Cardiac muscle cell (in vitro differentiated cells and primary cell): Measurements from ENCODE around the gene SLC12A9. TPM values are rescaled to one million over a fixed set of nuclear protein-coding genes. Genes with fewer than 3 reads are reported as not detected.
A peak's percentile ranks its signal among the peaks of the same experiment; 100 is the strongest.

ENCODE experiments used
- DNase-seq, 2 donors: peaks; one replicate each; pipeline versions ENCODE4 v3.0.0 to v3.0.0-alpha.2; 2010 to 2017; ENCODE audit warnings: low read depth in 1 of 2, low spot score in 1 of 2
- H3K27ac ChIP-seq: fragments of 200-600 bp; sonication (generic); 2 replicates; pipeline ENCODE4 v1.5.1; 2016
- H3K27me3 ChIP-seq: fragments of 200-600 bp; sonication (generic); 2 replicates; pipeline ENCODE4 v1.6.0; 2016; ENCODE audit warnings: control low read depth
- H3K36me3 ChIP-seq: fragments of 200-600 bp; sonication (generic); 2 replicates; pipeline ENCODE4 v1.5.1; 2016; ENCODE audit warnings: control low read depth
- H3K4me1 ChIP-seq: fragments of 200-600 bp; sonication (generic); 2 replicates; pipeline ENCODE4 v1.8.1; 2017; ENCODE audit warnings: low read depth, mild to moderate bottlenecking, mixed run types
- H3K4me3 ChIP-seq: fragments of 200-600 bp; sonication (generic); 2 replicates; pipeline ENCODE4 v1.5.1; 2016; ENCODE audit warnings: mild to moderate bottlenecking
- H3K9me3 ChIP-seq: fragments of 200-600 bp; sonication (generic); 2 replicates; pipeline ENCODE4 v1.5.1; 2017; ENCODE audit warnings: low read depth, mild to moderate bottlenecking, control low read depth
- CTCF ChIP-seq: IDR thresholded peaks from 2 replicates; pipeline ENCODE4 v1.5.1; 2012; ENCODE audit warnings: low read depth, mild to moderate bottlenecking, low read length
- polyA plus RNA-seq: library from polyadenylated mRNA; unstranded; fragments of >200 nt; fragmentation: Nextera tagmentation; extraction: Ambion mirVana; gene quantifications from 2 replicates; pipeline ENCODE4 v1.2.1, GENCODE V29; 2016
- total RNA-seq: library from RNA; depleted of rRNA; stranded (reverse); fragments of >200 nt; gene quantifications from 2 replicates; pipeline ENCODE4 v1.2.3, GENCODE V29; 2016

SLC12A9 gene
- total and polyA plus RNA-seq, 2 experiments from 2014 or later = 14.6 to 18.3 TPM

DNA sequence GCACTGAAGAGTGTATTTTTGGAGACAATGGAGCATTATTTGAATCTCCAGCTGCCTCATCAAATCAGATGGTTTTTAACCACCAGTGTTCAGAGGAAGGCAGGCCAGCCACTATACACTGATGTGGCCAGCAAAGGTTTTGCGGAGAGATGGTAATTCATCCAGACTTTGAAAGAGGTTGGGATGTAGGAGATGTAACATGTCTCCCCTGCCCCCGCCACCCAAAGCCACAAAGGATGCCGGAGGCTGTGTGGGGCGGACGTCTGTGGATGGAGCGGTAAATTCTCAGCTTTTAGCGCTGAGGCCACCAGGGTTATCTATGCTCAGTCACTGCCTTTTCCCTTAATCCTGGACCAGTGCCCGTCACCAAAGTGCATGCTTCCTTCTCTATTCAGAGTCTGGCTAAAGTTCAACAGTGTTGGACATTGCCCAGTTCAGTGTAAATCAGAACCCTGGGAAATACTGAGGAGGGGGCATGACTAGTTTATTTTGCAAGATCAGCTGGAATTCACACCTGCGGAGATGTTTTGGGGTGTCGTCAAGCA lies 11.0 kb downstream of the SLC12A9 start:
- H3K4me3 ChIP-seq = no peak overlapping the region
- DNase-seq = peak in 1 of 2 donors; percentile 61
- H3K27ac ChIP-seq = no peak overlapping the region
- TF ChIP-seq CTCF = no peak
- peaks cover 6% of the 10 kb centered on the region for H3K4me1 ChIP-seq
- no peaks in the 10 kb centered on the region for H3K27me3 ChIP-seq
- no peaks in the 10 kb centered on the region for H3K36me3 ChIP-seq
- no peaks in the 10 kb centered on the region for H3K9me3 ChIP-seq

- Histone ChIP-seq H3K4me3 (no peak overlapping the region), H3K9me3 (no peaks in the 10 kb centered on the region), H3K27ac (no peak overlapping the region), H3K27me3 (no peaks in the 10 kb centered on the region), H3K4me1 (peaks cover 7% of the 10 kb centered on the region), H3K36me3 (no peaks in the 10 kb centered on the region)
- no peak for TF ChIP-seq CTCF
- no peak for DNase-seq
Measured at GRCh38 chr7:100864263-100864845, 11.8 kb downstream of the SLC12A9 start.

DNA sequence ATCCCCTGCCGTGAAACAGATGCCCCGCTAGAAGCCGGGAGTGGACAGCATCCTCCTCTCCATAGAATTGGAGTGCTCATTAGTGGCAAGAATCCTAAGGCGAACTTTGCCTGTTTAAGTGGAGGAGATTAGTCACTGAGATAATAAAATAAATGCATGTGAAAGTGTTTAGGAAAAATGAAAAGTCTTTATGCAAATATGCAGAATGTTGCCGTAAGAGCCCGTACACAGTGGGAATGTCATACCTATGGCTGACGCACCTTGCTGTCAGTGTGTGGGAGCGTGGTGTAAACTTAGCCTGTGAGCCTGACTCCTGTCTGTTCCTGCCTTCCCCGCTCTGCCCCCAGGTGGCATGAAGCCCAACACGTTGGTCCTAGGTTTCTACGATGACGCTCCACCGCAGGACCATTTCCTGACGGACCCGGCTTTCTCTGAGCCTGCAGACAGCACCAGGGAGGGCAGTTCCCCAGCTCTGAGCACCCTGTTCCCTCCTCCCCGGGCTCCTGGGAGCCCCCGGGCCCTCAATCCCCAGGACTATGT lies 12.9 kb downstream of the SLC12A9 start:
- peaks cover 7% of the 10 kb centered on the region for H3K4me1 ChIP-seq
- H3K9me3 ChIP-seq = no peaks in the 10 kb centered on the region
- H3K4me3 ChIP-seq = no peak overlapping the region
- no peaks in the 10 kb centered on the region for H3K27me3 ChIP-seq
- TF ChIP-seq CTCF = no peak
- no peak for DNase-seq
- no peaks in the 10 kb centered on the region for H3K36me3 ChIP-seq
- no peak overlapping the region for H3K27ac ChIP-seq

GRCh38 chr7:100865938-100866728 lies 13.6 kb downstream of the SLC12A9 start:
- H3K27me3 ChIP-seq = no peaks in the 10 kb centered on the region
- TF ChIP-seq CTCF = no peak
- H3K4me1 ChIP-seq = peaks cover 7% of the 10 kb centered on the region
- no peak overlapping the region for H3K27ac ChIP-seq
- no peaks in the 10 kb centered on the region for H3K9me3 ChIP-seq
- H3K36me3 ChIP-seq = peaks cover 3% of the 10 kb centered on the region
- no peak overlapping the region for H3K4me3 ChIP-seq
- DNase-seq = no peak

DNA sequence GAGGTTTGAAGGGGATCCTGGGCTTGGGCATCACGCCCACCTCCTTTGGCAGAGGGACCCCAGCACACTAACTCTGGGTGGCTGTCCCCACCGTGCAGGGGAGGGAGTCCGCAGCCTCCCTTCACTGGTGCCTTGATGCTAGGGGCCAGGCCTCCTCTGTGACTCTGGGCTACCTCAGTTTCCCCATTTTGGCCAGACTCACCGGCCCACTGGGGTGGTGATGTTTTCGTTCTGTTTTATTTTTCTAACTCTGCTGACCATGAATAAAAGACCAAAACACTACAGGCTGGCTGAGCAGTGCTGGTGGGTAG lies 14.2 kb downstream of the SLC12A9 start:
- DNase-seq = no peak
- peak overlapping the region; percentile 77 for H3K27ac ChIP-seq
- H3K9me3 ChIP-seq = no peaks in the 10 kb centered on the region
- no peaks in the 10 kb centered on the region for H3K27me3 ChIP-seq
- peak overlapping the region; percentile 80 for H3K4me3 ChIP-seq
- peaks cover 3% of the 10 kb centered on the region for H3K36me3 ChIP-seq
- TF ChIP-seq CTCF = no peak
- H3K4me1 ChIP-seq = peaks cover 7% of the 10 kb centered on the region
